H1 (cell line): ENCODE results near the gene PFKP. TPM values are rescaled to one million over a fixed set of nuclear protein-coding genes. Genes with fewer than 3 reads are reported as not detected.

Experiments used
- ATF3 ChIP-seq: IDR thresholded peaks from 2 replicates; pipeline ENCODE4 v1.6.1; 2011; ENCODE audit warnings: low read depth, mild to moderate bottlenecking, low read length; ENCODE audit not compliant: insufficient read depth
- CEBPB ChIP-seq: IDR thresholded peaks from 2 replicates; pipeline ENCODE4 v1.6.1; 2012; ENCODE audit warnings: low read depth, low read length
- EZH2 ChIP-seq: fragments of 200-600 bp; sonication (generic); IDR thresholded peaks from 2 replicates; pipeline ENCODE4 v1.7.1; 2012; ENCODE audit warnings: low read depth, mild to moderate bottlenecking, moderate library complexity, low read length, inconsistent platforms; ENCODE audit not compliant: severe bottlenecking
- HDAC2 ChIP-seq, 2 experiments: fragments of 300-600 bp in 1 of 2; sonication (generic) in 1 of 2; IDR thresholded peaks; 2 replicates each; pipeline ENCODE4 v1.6.1; 2011 to 2012; ENCODE audit warnings: low read depth in 2 of 2, low read length in 2 of 2, mild to moderate bottlenecking in 2 of 2, moderate library complexity in 2 of 2, borderline replicate concordance in 1 of 2, inconsistent platforms in 1 of 2
- JUND ChIP-seq: IDR thresholded peaks from 2 replicates; pipeline ENCODE4 v1.6.1; 2011; ENCODE audit warnings: mild to moderate bottlenecking, improper control_type of control experiment, low read length
- POLR2A ChIP-seq, 2 experiments: IDR thresholded peaks; 1 replicate in 1 of 2; 2 replicates in 1 of 2; pipeline ENCODE4 v1.6.1; 2011; ENCODE audit warnings: low read depth in 2 of 2, low read length in 2 of 2, mild to moderate bottlenecking in 2 of 2; ENCODE audit errors: control extremely low read depth in 1 of 2
- TAF7 ChIP-seq: optimal IDR thresholded peaks from 2 replicates; pipeline ENCODE3; 2011; ENCODE audit warnings: low read depth, mild to moderate bottlenecking, inconsistent platforms, low read length, moderate library complexity, borderline replicate concordance
- TBP ChIP-seq: IDR thresholded peaks from 2 replicates; pipeline ENCODE4 v1.6.1; 2011; ENCODE audit warnings: low read depth, low read length, improper control_type of control experiment
- TEAD4 ChIP-seq: IDR thresholded peaks from 2 replicates; pipeline ENCODE4 v1.6.1; 2012; ENCODE audit warnings: low read depth, low read length, inconsistent platforms, mixed read lengths
- USF2 ChIP-seq: IDR thresholded peaks from 2 replicates; pipeline ENCODE4 v1.6.1; 2011; ENCODE audit warnings: low read length, improper control_type of control experiment
- polyA plus RNA-seq, 7 experiments: library from polyadenylated mRNA; depleted of rRNA in 3 of 7; stranded (reverse) in 5 of 7; unstranded in 2 of 7; fragments of >200 nt in 5 of 7; fragments of 200-250 nt in 2 of 7; gene quantifications; 1 replicate in 5 of 7; 2 replicates in 1 of 7; 4 replicates in 1 of 7; pipeline versions ENCODE4 v1.2.1 to v1.2.3, GENCODE V29; 2011 to 2013; ENCODE audit warnings: missing spikeins in 2 of 7, mixed read lengths in 2 of 7
- total RNA-seq: library from RNA; stranded (reverse); fragmentation: NEBNext Ultra II Directional; extraction: Animal tissue kit (Norgen Biotek cat#: 25700); gene quantifications from 2 replicates; pipeline ENCODE4 v1.2.1, GENCODE V29; 2021

PFKP gene
- total and polyA plus RNA-seq, 2 of the 8 experiments (the other 6 are each of a cell fraction or from before 2014, with no cell fraction given): 51.2 to 128 TPM

DNA sequence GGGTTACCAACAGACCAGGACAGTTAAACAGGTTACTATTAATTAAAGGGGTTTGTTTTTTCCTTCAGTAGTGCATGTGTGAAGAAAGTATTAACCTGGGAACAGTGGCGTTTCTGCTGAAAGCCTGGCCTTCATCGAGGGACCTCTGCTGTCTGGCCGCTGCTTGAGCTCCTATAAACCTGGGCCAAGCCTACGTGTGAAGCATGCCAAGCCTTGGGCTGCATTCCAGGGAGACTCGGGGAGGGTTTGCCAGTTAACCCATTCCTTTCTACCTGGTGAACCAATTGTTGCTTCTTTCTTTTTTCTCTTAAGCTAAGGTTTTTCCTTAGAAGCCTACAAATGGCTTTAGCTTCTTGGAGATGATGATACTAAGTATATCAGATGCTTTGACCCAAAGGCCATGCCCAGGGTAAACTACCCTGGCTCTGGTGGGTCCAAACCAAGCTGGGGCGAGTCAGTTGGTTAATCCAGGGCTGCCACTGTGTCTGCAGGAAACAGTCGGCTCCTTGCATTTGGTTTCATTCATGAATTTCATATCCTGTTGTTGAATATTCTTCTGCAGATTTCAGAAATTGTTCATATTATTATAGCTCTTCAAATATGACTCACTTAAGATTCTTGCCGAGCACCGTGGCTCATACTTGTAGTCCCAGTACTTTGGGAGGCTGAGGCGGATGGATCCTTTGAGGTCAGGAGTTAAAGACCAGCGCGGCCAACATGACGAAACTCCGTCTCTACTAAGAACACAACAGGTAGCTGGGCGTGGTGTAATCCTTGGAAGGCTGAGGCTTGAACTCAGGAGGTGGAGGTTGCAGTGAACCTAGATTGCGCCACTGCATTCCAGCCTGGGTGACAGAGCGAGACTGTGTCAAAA lies 23.8 kb downstream of the PFKP start (continued):
- no peak for TF ChIP-seq HDAC2 (IDR thresholded peaks at IDR 0.05; ENCODE audit: borderline replicate concordance in 1 of 2, low read depth in 2 of 2, low read length in 2 of 2)
- no peak for TF ChIP-seq POLR2A (IDR thresholded peaks at IDR 0.05; ENCODE audit: control extremely low read depth in 1 of 2, low read depth in 2 of 2, low read length in 2 of 2)
- TF ChIP-seq EZH2: no peak
- no peak for TF ChIP-seq JUND
- TF ChIP-seq ATF3: no peak
- TF ChIP-seq CEBPB: 0 out of 2 replicates have a peak, but pooled peaks have one; percentile 16
- TF ChIP-seq TEAD4: peak; percentile 84
- TF ChIP-seq USF2: no peak
- TF ChIP-seq TBP: no peak
- TF ChIP-seq TAF7: no peak
